Left colon (tissue), 2 donors: ENCODE results near the gene CDAN1. TPM values are rescaled to one million over a fixed set of nuclear protein-coding genes. Genes with fewer than 3 reads are reported as not detected.

ENCODE experiments used
- ATAC-seq: fragments of 200-7000 bp; cut with Tn5 transposase; one replicate; pipeline ENCODE4 v1.9.1; 2020; ENCODE audit warnings: mild to moderate bottlenecking, moderate library complexity
- DNase-seq, 2 donors: peaks; one replicate each; pipeline ENCODE4 v3.0.0-alpha.2; 2020
- intact Hi-C, 2 donors: fragments of 100-400 bp; cut with DNase I in 1 of 2; cut with micrococcal nuclease in 1 of 2; formaldehyde crosslinking; loops; one replicate each; pipeline versions ENCODE4 v1.11.2 to v1.14.0; 2022; cut with DNase I, micrococcal nuclease
- total RNA-seq, 2 donors: library from RNA; stranded (reverse); fragmentation: NEBNext Ultra II Directional; extraction: Animal tissue kit (Norgen Biotek cat#: 25700); gene quantifications; one replicate each; pipeline ENCODE4 v1.2.1, GENCODE V29; 2021
- donor health status: DM: no; HTN: no; CAD: no.
- donor health status: DM: yes; HTN: yes; CAD: no.

The CDAN1 gene
- total RNA-seq, 2 donors from 2014 or later = 13.8 TPM

GRCh38 chr15:42735382-42736165 is 1.4 kb downstream of the CDAN1 start:
- intact Hi-C loops = no loop called here
- ATAC-seq (no peak), DNase-seq (no peak)

- DNase-seq (no peak), ATAC-seq (no peak)
- intact Hi-C loops = no loop called here
Observed at GRCh38 chr15:42734076-42734672, 2.8 kb downstream of the CDAN1 start.

GRCh38 chr15:42733027-42733426 is 3.9 kb downstream of the CDAN1 start:
- DNase-seq = no peak
- no peak for ATAC-seq
- intact Hi-C loops = no loop called here

- intact Hi-C loops = no loop called here
- DNase-seq (no peak), ATAC-seq (no peak)
Observed at GRCh38 chr15:42732095-42732827, 4.7 kb downstream of the CDAN1 start.

- ATAC-seq (no peak), DNase-seq (no peak)
- intact Hi-C loops = no loop called here
Observed at GRCh38 chr15:42731461-42731860, 5.5 kb downstream of the CDAN1 start.

GRCh38 chr15:42730536-42730935 is 6.4 kb downstream of the CDAN1 start:
- no peak for DNase-seq
- no peak for ATAC-seq
- intact Hi-C loops = no loop called here

GRCh38 chr15:42730135-42730534 is 6.8 kb downstream of the CDAN1 start:
- ATAC-seq (no peak), DNase-seq (no peak)
- intact Hi-C loops = no loop called here

- intact Hi-C loops = no loop called here
- no peak for DNase-seq
- ATAC-seq = no peak
Observed at GRCh38 chr15:42729409-42729808, 7.5 kb downstream of the CDAN1 start.

GRCh38 chr15:42728972-42729371 is 8.0 kb downstream of the CDAN1 start:
- no peak for DNase-seq
- intact Hi-C loops = no loop called here
- ATAC-seq = no peak

GRCh38 chr15:42728560-42728959 is 8.4 kb downstream of the CDAN1 start:
- intact Hi-C loops = no loop called here
- DNase-seq = no peak
- no peak for ATAC-seq

GRCh38 chr15:42727750-42728381 is 9.1 kb downstream of the CDAN1 start:
- ATAC-seq = no peak
- intact Hi-C loops = no loop called here
- no peak for DNase-seq

GRCh38 chr15:42726114-42726513 is 10.8 kb downstream of the CDAN1 start:
- ATAC-seq (no peak), DNase-seq (no peak)
- intact Hi-C loops = no loop called here

- no peak for ATAC-seq
- intact Hi-C loops = no loop called here
- DNase-seq = no peak
Observed at GRCh38 chr15:42725331-42725903, 11.5 kb downstream of the CDAN1 start.

- intact Hi-C loops = no loop called here
- ATAC-seq = no peak
- DNase-seq = no peak
Observed at GRCh38 chr15:42724276-42724675, 12.7 kb downstream of the CDAN1 start.

- intact Hi-C loops = no loop called here
- ATAC-seq (no peak), DNase-seq (no peak)
Observed at GRCh38 chr15:42723068-42723467, 13.9 kb downstream of the CDAN1 start.

- DNase-seq = no peak
- ATAC-seq = no peak
- intact Hi-C loops = no loop called here
Observed at GRCh38 chr15:42721916-42722315, 15.0 kb downstream of the CDAN1 start.

- intact Hi-C loops = no loop called here
- ATAC-seq = no peak
- no peak for DNase-seq
Observed at GRCh38 chr15:42721016-42721415, 15.9 kb downstream of the CDAN1 start.

- no peak for ATAC-seq
- intact Hi-C loops = no loop called here
- DNase-seq = no peak
Observed at GRCh38 chr15:42720071-42720470, 16.9 kb downstream of the CDAN1 start.

- intact Hi-C loops = no loop called here
- no peak for DNase-seq
- no peak for ATAC-seq
Observed at GRCh38 chr15:42719043-42719442, 17.9 kb downstream of the CDAN1 start.
